ENCODE data around the gene AS3MT.
"Not testable (repeated sequence)": the region's sequence is repeated elsewhere in the genome, so short reads cannot be mapped to it uniquely, and the experiment has no call there.

AS3MT gene

DNA sequence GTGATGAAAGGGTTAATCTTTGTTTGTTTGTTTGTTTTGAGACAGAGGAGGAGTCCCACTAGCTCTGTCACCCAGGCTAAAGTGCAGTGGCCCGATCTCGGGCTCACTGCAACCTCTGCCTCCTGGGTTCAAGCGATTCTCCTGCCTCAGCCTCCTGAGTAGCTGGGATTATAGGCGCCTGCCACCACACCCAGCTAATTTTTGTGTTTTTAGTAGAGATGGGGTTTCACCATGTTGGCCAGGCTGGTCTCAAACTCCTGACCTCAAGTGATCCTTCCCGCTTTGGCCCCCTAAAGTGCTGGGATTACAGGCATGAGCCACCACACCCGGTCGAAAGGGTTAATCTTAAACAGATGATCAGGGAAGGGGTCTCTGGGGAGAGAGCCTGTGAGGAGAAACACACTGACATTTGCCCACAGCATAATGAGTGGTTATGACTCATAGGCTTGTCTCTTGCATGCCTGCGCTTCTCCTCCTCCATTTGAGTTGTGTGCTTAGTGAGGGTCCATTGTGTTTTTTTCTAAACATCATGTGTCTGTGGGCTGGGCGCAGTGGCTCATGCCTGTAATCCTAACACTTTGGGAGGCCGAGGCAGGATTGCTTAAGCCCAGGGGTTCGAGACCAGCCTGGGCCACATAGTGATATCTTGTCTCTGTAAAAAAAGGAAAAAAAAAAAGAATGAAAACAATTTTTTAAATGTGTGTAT is 13.4 kb upstream of the AS3MT start:
- DNase-seq (ENCODE audit: low spot score) = not testable (repeated sequence)

DNA sequence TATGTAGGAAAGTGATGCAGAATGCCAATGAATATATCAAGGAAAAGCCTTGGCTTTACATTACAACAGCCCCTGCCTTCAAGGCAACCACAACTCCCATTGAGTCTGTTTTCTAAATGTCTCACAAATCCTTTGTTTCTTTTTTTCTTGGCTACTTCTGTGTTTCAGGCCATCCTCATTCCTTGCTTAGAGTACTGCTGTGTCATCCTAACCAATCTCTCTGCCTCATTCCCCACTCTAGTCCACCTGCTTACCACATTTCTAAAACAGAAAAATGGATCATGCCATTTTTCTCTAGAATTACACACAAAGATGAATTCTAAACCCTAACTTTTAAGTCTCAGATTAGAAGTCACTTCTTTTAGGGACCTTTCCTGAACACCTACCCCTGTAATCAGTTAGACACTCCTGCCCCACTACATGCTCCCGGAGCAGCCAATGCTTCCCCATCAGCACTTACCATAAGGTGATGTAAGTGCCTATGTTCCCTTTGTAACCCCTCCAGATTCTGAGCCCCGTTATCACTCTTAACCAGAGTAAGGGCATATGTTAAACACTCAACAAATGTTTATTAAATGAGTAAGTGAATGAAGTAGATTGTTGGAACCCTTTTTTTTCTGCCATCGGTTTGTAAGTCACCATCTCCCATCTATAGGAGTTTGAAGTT is 12.4 kb upstream of the AS3MT start:
- DNase-seq (ENCODE audit: low spot score) = no peak

DNA sequence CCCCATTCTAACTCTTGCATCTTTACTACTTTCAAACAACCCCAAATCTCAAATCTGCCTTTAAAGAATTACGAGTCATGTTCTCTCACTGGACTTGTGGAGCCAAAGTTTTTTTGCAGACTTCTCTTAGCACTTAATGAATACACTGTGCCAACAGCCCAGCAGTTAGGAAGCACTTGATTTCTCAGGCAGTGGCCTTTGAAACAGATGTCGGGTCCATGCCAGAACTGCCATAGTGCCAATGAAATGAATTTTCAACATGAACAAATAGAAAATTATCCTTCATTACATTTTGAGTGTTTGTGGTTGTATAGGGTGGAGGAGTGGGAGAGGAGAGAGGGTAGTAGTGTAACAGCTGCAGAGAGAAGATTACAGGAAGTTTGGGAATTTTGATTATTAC is 9.4 kb upstream of the AS3MT start:
- no peak for DNase-seq (ENCODE audit: low spot score)

DNA sequence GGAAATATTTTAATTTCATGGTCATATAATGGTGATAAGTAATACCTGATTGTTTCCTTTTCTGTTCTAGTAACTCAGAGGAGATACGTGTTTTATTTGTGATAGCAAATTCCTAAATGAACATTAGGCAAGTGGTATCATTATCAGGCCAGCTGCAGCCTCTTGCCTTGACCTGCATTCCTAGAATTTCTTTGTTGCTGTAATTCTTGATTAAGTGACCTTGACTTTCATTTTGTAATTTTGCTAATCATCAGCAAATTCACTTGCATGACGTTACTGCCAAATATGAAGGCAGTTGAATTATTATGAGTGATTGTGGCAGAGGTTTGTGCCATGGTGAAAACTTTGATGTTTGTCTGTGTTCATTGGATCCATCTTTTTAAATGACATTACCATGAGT is 5.6 kb upstream of the AS3MT start:
- no peak for DNase-seq (ENCODE audit: low spot score)

DNA sequence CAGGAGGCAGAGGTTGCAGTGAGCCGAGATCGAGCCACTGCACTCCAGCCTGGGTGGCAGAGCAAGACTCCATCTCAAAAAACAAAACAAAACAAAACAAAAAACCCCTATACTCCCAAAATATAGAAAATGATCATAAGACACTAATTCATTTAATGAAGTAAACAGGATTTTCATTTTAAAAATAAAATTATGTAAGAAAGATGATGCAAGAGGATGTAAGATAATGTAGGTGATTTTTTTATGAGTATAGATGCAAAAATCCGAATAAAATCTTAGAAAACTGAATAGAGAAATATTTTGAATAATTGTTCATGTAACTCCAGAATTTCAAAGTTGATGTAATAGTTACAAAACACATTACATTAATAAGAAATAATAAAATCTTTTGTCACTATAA is 3.6 kb upstream of the AS3MT start:
- no peak for DNase-seq (ENCODE audit: low spot score)

DNA sequence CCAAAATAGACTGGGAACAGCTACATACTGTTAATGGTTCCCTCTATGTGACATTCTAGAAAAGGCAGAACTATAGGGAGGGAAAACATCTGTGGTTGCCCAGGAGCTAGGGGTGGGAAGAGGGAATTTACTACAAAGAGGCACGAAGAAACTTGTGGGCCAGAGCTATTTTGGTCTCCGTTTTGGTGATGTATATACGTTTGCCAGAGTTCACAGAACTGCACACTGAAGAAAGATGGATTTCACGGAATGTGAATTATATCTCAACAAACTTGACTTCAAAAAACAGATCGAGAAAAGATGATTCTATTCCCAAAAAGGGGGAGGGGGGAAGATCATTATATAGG is 386 bp upstream of the AS3MT start:
- no peak for DNase-seq (ENCODE audit: low spot score)

DNA sequence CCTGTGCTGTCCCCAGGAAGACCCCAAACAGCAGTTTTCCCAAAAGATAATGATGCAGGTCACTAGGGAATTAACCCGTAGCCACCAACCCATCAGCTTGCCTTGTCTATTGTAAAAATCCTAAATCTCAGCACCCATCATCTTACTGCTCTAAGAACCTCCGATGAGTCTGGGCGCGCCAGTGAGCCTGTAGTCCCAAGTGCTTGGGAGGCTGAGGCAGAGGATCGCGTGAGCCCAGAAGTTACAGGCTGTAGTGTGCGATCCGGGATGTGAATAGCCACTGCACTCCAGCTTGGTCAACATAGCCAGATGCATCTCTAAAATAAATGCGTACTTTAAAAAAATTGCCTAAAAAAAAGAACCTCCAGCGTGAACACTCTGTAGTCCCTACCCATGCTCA is 951 bp downstream of the AS3MT start:
- no peak for DNase-seq (ENCODE audit: low spot score)

DNA sequence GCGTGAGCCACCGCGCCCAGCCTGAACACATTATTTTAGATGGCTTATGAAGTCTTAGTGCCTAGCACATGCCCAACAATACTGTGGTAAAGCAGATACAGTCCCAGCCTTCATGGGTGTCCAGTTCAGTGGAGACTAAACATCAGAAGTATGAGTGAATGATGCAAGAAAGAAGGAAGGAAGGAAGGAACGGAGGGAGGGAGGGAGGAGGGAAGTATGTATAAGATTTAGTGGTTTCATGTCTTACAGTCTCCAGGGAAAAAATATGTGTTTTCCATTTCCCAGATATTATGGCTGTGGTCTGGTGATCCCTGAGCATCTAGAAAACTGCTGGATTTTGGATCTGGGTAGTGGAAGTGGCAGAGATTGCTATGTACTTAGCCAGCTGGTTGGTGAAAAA is 2.9 kb downstream of the AS3MT start:
- no peak for DNase-seq (ENCODE audit: low spot score)

DNA sequence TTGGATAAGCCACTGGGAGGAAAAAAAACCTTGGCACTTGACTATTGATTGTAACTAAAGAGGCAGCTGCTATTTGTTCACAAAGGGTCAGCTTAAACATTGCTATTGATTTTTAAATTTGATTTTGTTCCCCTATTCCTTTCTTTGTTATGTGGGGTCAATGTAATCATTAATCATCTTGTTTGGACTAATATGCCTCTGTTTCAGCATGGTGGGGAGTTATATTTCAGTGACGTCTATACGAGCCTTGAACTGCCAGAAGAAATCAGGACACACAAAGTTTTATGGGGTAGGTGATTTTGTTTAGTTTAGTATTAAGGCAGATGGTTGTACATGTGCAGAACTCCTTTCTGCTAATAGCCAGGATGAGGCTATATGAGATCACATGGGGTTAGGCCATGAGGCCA is 7.5 kb downstream of the AS3MT start:
- no peak for DNase-seq (ENCODE audit: low spot score)

DNA sequence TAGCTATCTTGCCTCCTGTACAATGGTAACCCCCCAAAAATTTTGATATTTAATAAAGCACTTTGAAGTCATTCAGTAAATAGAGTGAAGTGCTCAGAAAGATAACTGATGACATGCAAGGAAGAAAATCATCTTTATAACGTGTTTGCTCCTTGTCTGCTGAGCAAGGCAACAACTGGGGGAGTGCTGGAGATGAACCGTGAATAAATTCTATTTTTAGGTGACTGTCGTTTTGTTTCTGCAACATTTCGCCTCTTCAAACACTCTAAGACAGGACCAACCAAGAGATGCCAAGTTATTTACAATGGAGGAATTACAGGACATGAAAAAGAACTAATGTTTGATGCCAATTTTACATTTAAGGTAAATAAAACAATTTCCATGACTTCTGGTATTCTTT is 9.4 kb downstream of the AS3MT start:
- no peak for DNase-seq (ENCODE audit: low spot score)

DNA sequence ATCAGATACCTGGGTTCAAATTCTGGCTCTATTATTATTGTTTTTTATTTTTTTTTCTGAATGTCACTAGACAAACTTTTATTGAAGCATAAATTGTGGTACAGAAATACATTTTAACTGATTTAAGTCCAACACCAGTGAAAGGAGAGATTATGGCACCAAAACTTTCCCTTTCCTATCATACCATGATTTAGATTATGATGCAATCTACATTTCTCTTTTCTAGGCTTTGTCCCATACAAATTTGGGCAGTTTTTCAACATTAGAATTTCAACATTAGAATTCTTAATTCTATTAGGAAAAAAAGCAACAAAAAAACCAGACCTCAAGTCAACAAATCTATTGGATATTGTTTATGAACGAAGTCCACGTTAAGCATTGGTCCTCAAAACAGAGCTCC is 11.0 kb downstream of the AS3MT start:
- DNase-seq (ENCODE audit: low spot score) = no peak

DNA sequence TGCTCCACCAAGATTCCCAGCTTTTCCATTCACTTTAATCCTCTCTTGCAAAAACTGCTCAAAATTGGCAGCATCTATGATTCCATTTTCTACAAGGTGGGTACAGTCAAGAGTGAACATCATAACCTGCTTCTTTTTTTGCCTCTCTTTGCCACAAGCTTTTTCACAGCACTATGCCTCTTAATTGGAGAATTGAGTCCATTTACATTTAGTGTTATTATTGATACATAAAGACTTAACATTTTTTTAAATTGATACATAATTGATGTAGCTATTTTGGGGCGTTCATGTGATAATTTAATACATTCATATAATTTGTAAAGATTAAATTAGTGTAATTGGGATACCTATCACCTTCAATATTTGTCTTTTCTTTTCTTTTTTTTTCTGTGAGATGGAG is 18.8 kb downstream of the AS3MT start:
- no peak for DNase-seq (ENCODE audit: low spot score)

DNA sequence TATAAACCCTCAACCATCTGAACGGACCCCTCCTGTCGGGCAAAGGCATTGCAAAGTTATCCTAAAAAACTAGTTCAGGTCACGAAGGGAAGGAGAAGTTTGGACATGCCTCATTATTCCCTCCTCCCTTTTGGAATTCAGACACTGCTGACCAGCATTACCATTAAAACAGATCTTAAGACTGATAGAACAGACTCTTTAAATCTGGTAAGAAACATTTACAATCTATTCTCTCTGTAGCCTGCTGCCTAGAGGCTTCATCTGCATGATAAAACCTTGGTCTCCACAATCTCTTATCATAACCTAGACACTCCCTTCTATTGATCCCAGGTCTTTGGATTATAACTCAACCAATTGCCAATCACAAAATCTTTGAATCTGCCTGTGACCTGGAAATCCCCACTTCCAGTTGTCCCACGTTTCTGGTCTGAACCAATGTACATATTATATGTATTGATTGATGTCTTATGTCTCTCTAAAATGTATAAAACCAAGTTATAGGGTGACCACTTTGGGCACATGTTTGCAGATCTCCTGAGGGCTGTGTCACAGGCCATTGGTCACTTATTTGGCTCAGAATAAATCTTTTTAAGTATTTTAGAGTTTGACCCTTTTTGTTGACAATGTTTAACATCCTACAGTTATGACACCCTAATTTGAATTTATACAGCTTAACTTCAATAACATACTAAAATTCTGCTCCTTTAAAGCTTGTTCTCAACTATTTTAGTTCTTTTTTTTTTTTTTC is 25.4 kb downstream of the AS3MT start:
- no peak for DNase-seq (ENCODE audit: low spot score)

DNA sequence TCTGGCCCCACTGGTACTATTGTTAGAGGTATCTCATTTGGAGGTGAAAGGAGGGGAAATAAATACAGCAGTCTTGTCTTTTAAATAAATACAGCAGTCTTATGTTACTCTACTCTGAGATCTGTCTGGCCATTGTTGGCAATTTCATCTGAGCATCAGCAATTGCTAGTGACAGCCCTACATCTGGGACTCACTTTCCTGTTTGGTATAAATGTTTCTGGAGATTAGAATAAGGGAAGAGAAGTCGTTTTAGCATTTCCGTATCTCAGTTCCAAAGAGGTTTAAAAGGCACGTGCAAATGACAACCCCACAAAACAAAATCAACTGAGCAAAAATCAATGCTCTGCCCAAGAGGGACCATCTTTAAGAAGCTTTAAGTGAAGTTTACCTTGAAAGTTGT is 30.7 kb downstream of the AS3MT start:
- DNase-seq (ENCODE audit: low spot score) = no peak

DNA sequence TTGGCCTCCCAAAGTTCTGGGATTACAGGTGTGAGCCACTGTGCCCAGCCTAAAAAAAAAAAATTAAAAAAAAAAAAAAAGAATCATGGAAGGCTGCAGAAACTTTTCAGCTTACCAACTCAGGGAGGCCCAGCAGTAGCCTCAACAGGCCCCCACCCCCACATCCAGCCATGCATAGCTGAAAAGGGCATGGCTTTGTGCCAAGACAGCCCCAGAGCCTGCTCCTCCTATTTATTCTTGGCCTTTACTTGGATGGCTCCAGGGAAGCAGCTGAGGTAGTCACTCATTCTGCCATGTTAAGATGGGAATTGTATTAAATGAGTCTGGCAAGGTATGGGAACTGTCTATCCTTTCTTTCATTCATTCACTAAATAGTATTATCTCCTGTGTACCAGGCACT is 35.1 kb downstream of the AS3MT start:
- DNase-seq (ENCODE audit: low spot score) = no peak

DNA sequence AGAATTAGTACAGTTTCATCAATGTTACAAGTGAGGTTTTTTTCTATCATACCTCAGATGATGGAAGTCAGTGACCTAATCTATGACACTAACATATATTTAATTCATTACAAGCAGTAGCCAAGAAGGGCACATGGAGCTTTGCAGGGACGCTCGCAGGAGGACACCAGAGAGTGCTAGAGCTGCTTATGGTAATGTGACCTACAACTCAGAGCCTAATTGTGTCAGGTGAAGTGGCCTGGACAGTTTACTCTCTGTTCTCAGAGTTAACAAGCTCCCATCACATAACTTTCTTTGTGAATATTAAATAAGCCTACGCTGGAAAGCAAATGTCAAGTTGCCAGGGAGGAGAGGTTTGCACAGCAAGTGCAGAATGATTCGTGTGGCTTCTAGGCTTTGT is 37.2 kb downstream of the AS3MT start:
- no peak for DNase-seq (ENCODE audit: low spot score)

DNA sequence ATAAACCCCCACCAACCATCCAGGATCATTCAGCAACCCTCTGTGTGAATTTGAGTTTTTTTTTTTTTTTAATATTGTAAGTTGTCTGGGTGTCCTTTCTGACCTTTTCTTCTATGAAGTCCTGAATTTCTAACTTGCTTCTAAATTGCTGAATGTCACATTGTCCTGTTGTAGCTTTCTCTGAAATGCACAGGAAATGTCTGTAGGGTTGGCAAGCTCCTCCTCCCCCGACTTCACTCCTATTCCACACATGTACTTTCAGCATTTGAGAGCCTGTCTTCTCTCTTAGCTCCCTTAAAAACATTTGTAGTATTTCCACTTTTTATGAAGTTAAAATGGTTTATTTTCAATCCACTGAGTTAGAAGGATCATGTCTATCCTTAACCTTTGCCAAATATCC is 45.5 kb downstream of the AS3MT start:
- DNase-seq (ENCODE audit: low spot score) = no peak

DNA sequence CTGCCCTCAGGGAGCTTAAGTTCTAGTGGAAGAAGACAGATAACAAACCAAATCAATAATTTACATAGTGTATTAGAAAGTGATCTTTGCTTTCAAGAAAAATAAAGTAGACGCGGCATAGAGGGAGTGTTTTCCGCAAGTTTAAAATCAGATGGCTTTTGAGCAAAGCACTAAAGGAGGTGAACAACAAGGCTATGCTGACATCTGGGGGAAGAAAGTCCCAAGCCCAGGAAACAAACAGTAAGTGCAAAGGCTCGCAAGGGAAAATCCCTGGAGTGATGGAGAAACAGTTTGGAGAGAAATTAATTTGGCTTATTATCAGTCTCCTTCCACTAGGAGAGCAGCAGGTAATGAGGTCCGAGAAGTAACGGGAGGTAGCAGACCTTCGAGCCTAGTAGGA is 46.9 kb downstream of the AS3MT start:
- DNase-seq (ENCODE audit: low spot score) = no peak

DNA sequence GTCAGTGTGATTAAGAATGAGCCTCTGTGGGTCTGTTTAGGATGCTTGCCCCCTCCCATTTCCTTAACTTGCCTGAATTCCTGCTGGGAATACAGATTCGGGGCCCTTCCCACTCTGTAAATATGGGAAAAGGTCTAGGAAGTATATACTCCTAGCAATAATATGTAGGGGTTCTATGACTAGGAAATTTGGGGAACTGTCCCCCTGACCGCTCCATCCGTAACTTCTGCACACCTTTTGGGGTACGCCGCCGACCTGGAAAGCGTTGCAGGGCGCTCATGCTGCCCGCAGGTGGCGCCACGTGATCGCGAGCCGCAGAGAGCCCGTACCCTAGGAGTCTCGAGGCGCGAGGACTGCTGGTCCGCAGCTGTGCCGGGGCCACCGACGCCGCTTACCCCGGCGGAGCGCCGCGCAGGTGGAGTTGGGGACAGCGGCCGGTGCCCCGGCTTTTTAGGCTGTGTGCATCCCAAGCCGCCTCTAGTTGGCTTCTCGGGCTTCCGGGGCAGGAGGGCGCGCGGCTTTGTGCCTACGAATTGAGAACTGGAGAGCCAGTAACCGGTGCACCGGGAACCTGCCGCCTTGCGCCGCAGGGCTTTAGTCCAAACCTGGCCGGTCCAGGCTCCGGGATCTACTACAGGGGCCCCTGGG is 48.2 kb downstream of the AS3MT start:
- DNase-seq (ENCODE audit: low spot score) = peak; percentile 81

DNA sequence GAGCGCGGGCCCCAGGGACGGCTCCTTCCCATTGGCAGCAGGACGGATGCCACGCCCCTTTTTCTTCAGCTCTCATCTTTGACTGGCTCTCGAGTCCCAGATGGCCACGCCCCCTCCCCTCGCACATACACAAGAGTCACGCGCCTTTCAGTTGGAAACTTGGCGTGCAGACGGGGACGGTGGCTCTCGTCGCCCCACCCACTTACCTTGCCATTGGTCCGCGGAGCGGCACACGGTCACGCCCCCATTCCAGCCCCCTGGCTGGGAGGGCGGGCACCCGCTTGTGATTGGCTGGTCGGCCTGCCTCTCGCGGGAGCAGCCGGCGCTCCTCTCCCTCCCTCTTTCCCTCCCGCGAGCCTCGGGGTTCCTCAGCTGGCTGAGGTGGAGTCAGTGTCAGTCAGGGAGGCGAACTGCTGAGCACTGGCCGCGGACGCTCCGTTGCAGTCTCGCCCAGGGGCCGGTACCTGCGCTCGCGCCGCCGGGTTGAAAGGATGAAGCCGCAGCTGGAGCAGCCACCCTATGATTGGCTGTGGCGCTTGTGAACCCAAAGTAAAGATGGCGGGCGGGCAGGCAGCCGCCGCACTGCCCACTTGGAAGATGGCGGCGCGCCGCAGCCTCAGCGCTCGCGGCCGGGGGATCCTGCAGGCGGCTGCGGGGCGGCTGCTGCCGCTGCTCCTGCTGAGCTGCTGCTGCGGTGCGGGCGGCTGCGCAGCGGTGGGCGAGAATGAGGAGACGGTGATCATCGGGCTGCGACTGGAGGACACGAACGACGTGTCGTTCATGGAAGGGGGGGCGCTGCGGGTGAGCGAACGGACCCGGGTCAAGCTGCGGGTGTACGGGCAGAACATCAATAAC is 48.9 kb downstream of the AS3MT start, which contains the start of gene CNNM2:
TSS of gene CNNM2 (plus strand) at position 333 of the 855 bp plus-strand sequence. CDS start at position 520, 187 bp downstream.
- DNase-seq (ENCODE audit: low spot score) = peak; percentile 97

DNA sequence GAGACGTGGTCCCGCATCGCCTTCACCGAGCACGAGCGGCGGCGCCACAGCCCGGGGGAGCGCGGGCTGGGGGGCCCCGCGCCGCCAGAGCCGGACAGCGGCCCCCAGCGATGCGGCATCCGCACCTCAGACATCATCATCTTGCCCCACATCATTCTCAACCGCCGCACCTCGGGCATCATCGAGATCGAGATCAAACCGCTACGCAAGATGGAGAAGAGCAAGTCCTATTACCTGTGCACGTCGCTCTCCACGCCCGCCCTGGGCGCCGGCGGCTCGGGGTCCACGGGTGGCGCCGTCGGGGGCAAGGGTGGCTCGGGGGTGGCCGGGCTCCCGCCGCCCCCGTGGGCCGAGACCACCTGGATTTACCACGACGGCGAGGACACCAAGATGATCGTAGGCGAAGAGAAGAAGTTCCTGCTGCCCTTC is 49.6 kb downstream of the AS3MT start:
- DNase-seq (ENCODE audit: low spot score) = peak; percentile 27
